ENCODE results near the gene LRP1B. TPM values are rescaled to one million over a fixed set of nuclear protein-coding genes. Genes with fewer than 3 reads are reported as not detected.

The LRP1B gene
- polyA plus RNA-seq, 1 of the 3 experiments (the other 2 are of a cell fraction), result 0.28 TPM

DNA sequence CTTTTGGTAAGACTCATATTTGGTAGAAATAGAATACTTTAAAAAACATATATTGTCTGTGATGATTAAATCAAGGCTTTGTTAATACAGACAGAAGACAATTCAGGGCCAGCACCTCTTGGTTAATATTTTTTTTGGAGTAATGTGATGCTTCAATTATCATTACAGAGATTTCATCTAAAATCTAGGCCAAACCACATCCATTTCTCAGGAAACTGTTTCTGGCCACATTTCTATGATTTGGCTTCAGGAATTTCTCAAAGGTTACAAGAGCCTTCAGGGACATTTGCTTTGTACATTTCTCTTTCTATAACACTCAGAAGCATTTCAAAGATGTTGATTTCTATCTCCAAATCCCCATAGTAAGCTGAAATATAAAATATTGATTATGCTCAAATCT is 614.9 kb downstream of the LRP1B start (continued):
- TF ChIP-seq, protein P1, sequence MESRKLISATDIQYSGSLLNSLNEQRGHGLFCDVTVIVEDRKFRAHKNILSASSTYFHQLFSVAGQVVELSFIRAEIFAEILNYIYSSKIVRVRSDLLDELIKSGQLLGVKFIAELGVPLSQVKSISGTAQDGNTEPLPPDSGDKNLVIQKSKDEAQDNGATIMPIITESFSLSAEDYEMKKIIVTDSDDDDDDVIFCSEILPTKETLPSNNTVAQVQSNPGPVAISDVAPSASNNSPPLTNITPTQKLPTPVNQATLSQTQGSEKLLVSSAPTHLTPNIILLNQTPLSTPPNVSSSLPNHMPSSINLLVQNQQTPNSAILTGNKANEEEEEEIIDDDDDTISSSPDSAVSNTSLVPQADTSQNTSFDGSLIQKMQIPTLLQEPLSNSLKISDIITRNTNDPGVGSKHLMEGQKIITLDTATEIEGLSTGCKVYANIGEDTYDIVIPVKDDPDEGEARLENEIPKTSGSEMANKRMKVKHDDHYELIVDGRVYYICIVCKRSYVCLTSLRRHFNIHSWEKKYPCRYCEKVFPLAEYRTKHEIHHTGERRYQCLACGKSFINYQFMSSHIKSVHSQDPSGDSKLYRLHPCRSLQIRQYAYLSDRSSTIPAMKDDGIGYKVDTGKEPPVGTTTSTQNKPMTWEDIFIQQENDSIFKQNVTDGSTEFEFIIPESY (IDR thresholded peaks at IDR 0.05; ENCODE audit: borderline replicate concordance, low read depth), result no peak
- no peak for TF ChIP-seq FOSL2 (IDR thresholded peaks at IDR 0.05; ENCODE audit: borderline replicate concordance, low read depth)
- no peak for TF ChIP-seq EZH2phosphoT487 (IDR thresholded peaks at IDR 0.05; ENCODE audit: borderline replicate concordance, low read depth)
- TF ChIP-seq YY1 (IDR thresholded peaks at IDR 0.05; ENCODE audit: low read depth), result no peak
- 0 out of 2 replicates have a peak, but pooled peaks have one; percentile 37 for TF ChIP-seq FOXM1 (IDR thresholded peaks at IDR 0.05; ENCODE audit: low read depth)
- TF ChIP-seq GABPA (IDR thresholded peaks at IDR 0.05; ENCODE audit: low read depth), result no peak
- TF ChIP-seq MEF2A (IDR thresholded peaks at IDR 0.05; ENCODE audit: borderline replicate concordance, low read depth), result no peak
- TF ChIP-seq RFX5 (IDR thresholded peaks at IDR 0.05; ENCODE audit: low read length), result no peak

DNA sequence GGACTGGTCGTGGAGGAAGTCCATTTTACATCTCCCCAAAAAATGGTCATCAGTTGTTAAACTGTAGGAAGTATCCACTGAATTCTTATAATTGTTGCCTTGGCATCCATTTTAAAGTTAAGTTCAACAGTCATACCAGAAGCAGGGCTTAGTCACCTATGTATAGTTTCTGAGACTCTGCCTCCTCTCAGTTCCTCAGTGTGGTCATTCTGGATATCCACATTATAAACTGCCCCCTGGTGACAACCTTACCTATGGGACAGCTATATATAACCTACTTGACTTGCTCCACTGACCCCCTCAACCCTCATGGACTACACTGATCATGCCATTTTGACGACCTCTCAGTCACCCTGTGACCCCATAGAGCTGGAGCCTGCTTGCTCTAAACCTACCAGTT is 617.0 kb downstream of the LRP1B start:
- Histone ChIP-seq H3K79me2 (ENCODE audit: insufficient read depth) (no peaks in the 10 kb centered on the region), H3F3A (replicated peaks; ENCODE audit: insufficient read depth) (peaks cover 7% of the 10 kb centered on the region), H3K9ac (no peak overlapping the region), H3K36me3 (replicated peaks in 1 of 2; ENCODE audit: control insufficient read depth in 1 of 2, insufficient read depth in 2 of 2, low read length in 1 of 2) (no peaks in the 10 kb centered on the region), H2AFZ (ENCODE audit: low read depth) (no peak overlapping the region), H3K4me3 (ENCODE audit: low read depth in 2 of 2, low read length in 1 of 2) (no peak overlapping the region), H3K4me2 (no peak overlapping the region), H3K4me1 (ENCODE audit: control insufficient read depth in 1 of 2, insufficient read depth in 2 of 2, low read depth in 1 of 2, low read length in 1 of 2) (peaks cover 0 to 2% of the 10 kb centered on the region in 2 experiments; a peak in 2 of 4 replicates), H3K27me3 (ENCODE audit: insufficient read depth) (no peaks in the 10 kb centered on the region), H4K20me1 (ENCODE audit: insufficient read depth) (no peaks in the 10 kb centered on the region), H3K9me3 (no peaks in the 10 kb centered on the region), H3K27ac (ENCODE audit: low read depth in 2 of 2, low read length in 1 of 2) (no peak overlapping the region), H3K9me2 (no peaks in the 10 kb centered on the region)
- CTCF ChIA-PET, result no interaction called here
- no peak for DNase-seq
- TF ChIP-seq GABPA (IDR thresholded peaks at IDR 0.05; ENCODE audit: low read depth), result no peak
- TF ChIP-seq EP300 (IDR thresholded peaks at IDR 0.05; ENCODE audit: borderline replicate concordance in 1 of 2, low read depth in 1 of 2, low read length in 1 of 2), result no peak
- TF ChIP-seq, protein P2, sequence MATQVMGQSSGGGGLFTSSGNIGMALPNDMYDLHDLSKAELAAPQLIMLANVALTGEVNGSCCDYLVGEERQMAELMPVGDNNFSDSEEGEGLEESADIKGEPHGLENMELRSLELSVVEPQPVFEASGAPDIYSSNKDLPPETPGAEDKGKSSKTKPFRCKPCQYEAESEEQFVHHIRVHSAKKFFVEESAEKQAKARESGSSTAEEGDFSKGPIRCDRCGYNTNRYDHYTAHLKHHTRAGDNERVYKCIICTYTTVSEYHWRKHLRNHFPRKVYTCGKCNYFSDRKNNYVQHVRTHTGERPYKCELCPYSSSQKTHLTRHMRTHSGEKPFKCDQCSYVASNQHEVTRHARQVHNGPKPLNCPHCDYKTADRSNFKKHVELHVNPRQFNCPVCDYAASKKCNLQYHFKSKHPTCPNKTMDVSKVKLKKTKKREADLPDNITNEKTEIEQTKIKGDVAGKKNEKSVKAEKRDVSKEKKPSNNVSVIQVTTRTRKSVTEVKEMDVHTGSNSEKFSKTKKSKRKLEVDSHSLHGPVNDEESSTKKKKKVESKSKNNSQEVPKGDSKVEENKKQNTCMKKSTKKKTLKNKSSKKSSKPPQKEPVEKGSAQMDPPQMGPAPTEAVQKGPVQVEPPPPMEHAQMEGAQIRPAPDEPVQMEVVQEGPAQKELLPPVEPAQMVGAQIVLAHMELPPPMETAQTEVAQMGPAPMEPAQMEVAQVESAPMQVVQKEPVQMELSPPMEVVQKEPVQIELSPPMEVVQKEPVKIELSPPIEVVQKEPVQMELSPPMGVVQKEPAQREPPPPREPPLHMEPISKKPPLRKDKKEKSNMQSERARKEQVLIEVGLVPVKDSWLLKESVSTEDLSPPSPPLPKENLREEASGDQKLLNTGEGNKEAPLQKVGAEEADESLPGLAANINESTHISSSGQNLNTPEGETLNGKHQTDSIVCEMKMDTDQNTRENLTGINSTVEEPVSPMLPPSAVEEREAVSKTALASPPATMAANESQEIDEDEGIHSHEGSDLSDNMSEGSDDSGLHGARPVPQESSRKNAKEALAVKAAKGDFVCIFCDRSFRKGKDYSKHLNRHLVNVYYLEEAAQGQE (IDR thresholded peaks at IDR 0.05; ENCODE audit: low read depth, low read length), result no peak
- no peak for TF ChIP-seq JUND (IDR thresholded peaks at IDR 0.05)
- TF ChIP-seq, protein P3, sequence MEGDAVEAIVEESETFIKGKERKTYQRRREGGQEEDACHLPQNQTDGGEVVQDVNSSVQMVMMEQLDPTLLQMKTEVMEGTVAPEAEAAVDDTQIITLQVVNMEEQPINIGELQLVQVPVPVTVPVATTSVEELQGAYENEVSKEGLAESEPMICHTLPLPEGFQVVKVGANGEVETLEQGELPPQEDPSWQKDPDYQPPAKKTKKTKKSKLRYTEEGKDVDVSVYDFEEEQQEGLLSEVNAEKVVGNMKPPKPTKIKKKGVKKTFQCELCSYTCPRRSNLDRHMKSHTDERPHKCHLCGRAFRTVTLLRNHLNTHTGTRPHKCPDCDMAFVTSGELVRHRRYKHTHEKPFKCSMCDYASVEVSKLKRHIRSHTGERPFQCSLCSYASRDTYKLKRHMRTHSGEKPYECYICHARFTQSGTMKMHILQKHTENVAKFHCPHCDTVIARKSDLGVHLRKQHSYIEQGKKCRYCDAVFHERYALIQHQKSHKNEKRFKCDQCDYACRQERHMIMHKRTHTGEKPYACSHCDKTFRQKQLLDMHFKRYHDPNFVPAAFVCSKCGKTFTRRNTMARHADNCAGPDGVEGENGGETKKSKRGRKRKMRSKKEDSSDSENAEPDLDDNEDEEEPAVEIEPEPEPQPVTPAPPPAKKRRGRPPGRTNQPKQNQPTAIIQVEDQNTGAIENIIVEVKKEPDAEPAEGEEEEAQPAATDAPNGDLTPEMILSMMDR (IDR thresholded peaks at IDR 0.05), result no peak
- no peak for TF ChIP-seq CHD2 (IDR thresholded peaks at IDR 0.05; ENCODE audit: low read length, partially characterized antibody)
- no peak for TF ChIP-seq SMC3 (IDR thresholded peaks at IDR 0.05; ENCODE audit: low read depth, low read length)
- no peak for TF ChIP-seq NFIC (IDR thresholded peaks at IDR 0.05; ENCODE audit: borderline replicate concordance)
- no peak for TF ChIP-seq SIN3A (IDR thresholded peaks at IDR 0.05; ENCODE audit: borderline replicate concordance, low read depth, low read length)
- TF ChIP-seq MEF2A (IDR thresholded peaks at IDR 0.05; ENCODE audit: borderline replicate concordance, low read depth), result no peak
- POLR2A ChIA-PET, result no interaction called here
- 42% methylated on average over 2 of the region's 2 CpGs for WGBS (ENCODE audit: low lambda C conversion rate)
